HG03521 (cell line): ENCODE measurements around the gene ZIC5.

Source experiments
- ATAC-seq: cut with Tn5 transposase; IDR thresholded peaks from one replicate; pipeline ENCODE4 v1.9.1; 2021; ENCODE audit warnings: mild to moderate bottlenecking, moderate library complexity; ENCODE audit not compliant: unreplicated experiment

ZIC5 gene

GRCh38 chr13:99987154-99988019 lies 15.8 kb upstream of the ZIC5 start:
- no peak for ATAC-seq

- no peak for ATAC-seq
Measured at GRCh38 chr13:99986741-99987140, 15.2 kb upstream of the ZIC5 start.

GRCh38 chr13:99985886-99986527 lies 14.4 kb upstream of the ZIC5 start:
- no peak for ATAC-seq

GRCh38 chr13:99985241-99985874 lies 13.8 kb upstream of the ZIC5 start:
- ATAC-seq, result no peak

GRCh38 chr13:99984461-99985240 lies 13.1 kb upstream of the ZIC5 start:
- ATAC-seq, result no peak

- no peak for ATAC-seq
Measured at GRCh38 chr13:99983499-99984401, 12.2 kb upstream of the ZIC5 start.

GRCh38 chr13:99982731-99983498 lies 11.3 kb upstream of the ZIC5 start:
- ATAC-seq, result no peak

GRCh38 chr13:99982036-99982730 lies 10.6 kb upstream of the ZIC5 start:
- ATAC-seq, result no peak

GRCh38 chr13:99981735-99982035 lies 10.1 kb upstream of the ZIC5 start, which contains the start of gene ZIC2:
TSS of gene ZIC2 (plus strand) at chr13:99981784. CDS start at chr13:99982065, 281 bp downstream.
- no peak for ATAC-seq

- ATAC-seq, result no peak
Measured at GRCh38 chr13:99980824-99981734, 9.5 kb upstream of the ZIC5 start.

- ATAC-seq, result peak; percentile 57
Measured at GRCh38 chr13:99980201-99980823, 8.7 kb upstream of the ZIC5 start.

GRCh38 chr13:99979453-99980200 lies 8.1 kb upstream of the ZIC5 start:
- no peak for ATAC-seq

- no peak for ATAC-seq
Measured at GRCh38 chr13:99978799-99979452, 7.4 kb upstream of the ZIC5 start.

- no peak for ATAC-seq
Measured at GRCh38 chr13:99977912-99978798, 6.6 kb upstream of the ZIC5 start.

- ATAC-seq, result no peak
Measured at GRCh38 chr13:99977334-99977911, 5.9 kb upstream of the ZIC5 start.
